ENCODE measurements around the gene STK11.

STK11 gene

DNA sequence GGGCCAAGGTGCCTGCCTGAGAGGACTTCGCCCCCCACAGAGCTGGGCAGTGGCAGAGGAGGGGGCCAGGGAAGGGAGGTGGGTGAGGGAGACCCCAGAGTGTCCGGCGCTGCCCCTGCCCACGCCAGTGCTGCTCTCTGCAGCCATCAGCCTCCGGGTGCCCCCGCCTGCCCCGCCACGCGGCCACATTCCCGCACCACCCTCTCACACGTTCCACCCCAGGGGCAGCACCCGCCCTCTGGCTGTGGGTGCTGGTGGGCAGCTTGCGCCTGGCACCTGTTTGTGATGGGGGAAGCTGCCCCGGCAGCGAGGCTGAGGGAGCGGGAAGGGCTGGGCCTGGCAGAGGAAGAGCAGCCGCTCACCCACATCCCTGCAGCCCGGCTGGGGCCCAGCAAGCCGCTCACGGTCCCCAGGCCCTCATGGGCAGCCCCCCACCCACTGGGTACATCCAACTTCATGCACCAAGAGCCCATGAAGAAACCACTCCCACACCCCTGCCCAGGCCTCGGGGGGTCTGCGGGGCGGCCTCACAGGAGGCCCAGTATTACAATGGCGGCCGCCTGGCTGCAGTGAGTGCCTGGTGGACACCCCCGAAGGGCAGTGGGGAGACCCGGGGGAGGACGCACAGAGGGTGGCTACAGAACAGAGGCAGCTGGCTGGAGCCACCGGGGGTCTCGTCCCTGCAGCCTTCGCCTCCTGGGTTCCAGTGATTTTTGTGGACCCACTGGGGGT lies 45.5 kb upstream of the STK11 start:
- TF ChIP-seq CTCF (conservative IDR thresholded peaks at IDR 0.05; ENCODE audit: low read depth, low read length), result no peak
- no peak for DNase-seq (ENCODE audit: low read depth)
- no peak overlapping the region for H3K4me3 ChIP-seq (ENCODE audit: low read length)

DNA sequence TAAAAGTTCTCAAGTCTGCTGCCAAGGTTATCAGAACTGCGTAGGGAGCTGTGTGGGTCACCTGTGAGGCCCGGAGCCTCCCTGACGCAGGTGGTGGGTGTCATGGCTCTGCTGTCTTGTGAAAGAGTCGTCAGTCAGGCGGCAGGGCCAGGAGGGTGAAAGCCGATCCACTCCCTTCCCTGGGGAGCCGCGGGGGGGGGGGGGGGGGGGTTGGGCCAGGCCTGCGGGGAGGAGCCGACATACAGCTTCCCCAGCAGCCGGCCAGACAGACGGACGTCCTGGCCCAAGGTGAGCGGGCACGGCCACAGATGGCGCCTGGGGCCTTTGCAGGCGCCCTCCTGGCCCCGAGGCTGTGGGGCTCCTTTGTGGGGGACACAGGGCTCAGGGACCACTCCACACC lies 43.9 kb upstream of the STK11 start:
- DNase-seq (ENCODE audit: low read depth), result no peak
- H3K4me3 ChIP-seq (ENCODE audit: low read length), result no peak overlapping the region
- TF ChIP-seq CTCF (conservative IDR thresholded peaks at IDR 0.05; ENCODE audit: low read depth, low read length), result no peak

GRCh38 chr19:1162404-1163282 lies 42.9 kb upstream of the STK11 start:
- no peak for DNase-seq (ENCODE audit: low read depth)
- no peak for TF ChIP-seq CTCF (conservative IDR thresholded peaks at IDR 0.05; ENCODE audit: low read depth, low read length)
- H3K4me3 ChIP-seq (ENCODE audit: low read length), result no peak overlapping the region

- TF ChIP-seq CTCF (conservative IDR thresholded peaks at IDR 0.05; ENCODE audit: low read depth, low read length), result no peak
- H3K4me3 ChIP-seq (ENCODE audit: low read length), result no peak overlapping the region
- DNase-seq (ENCODE audit: low read depth), result no peak
Observed at GRCh38 chr19:1163283-1163933, 42.2 kb upstream of the STK11 start.

GRCh38 chr19:1163934-1164683 lies 41.5 kb upstream of the STK11 start:
- DNase-seq (ENCODE audit: low read depth), result no peak
- no peak overlapping the region for H3K4me3 ChIP-seq (ENCODE audit: low read length)
- TF ChIP-seq CTCF (conservative IDR thresholded peaks at IDR 0.05; ENCODE audit: low read depth, low read length), result no peak

DNA sequence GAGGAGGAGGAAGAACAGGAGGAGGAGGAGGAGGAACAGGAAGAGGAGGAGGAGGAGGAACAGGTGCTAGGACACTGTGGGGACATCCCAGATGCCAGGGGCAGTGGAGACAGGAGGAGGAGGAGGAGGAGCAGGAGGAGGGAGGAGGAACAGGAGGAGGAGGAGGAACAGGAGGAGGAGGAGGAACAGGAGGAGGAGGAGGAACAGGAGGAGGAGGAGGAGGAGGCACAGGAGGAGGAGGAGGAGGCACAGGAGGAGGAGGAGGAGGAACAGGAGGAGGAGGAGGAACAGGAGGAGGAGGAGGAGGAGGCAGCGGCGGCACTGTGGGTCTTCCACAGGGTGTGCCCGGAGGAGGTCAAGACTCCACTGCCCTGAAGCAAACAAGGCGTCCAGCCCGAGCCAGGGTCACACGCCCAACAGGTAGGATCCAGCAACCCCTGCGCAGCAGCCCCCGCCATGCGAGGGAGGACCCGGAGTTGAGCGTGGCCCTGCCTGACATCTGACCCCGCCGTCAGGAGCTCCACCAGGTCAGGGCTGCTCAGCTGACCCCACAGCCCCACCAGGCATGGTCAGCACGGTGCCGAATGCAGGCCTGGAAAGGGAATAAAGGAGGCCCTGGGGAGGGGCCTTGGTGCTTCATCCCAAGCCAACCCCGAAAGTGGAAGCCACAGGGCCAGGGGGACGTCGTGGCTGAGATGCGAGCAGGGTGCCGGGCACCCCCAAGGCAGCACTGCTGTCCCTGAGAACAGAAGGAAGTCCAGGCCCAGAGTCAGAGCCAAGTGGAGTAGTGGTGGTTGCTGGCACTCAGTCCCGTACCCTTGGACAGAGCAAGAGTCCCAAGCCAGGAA lies 40.7 kb upstream of the STK11 start:
- no peak overlapping the region for H3K4me3 ChIP-seq (ENCODE audit: low read length)
- DNase-seq (ENCODE audit: low read depth), result no peak
- TF ChIP-seq CTCF (conservative IDR thresholded peaks at IDR 0.05; ENCODE audit: low read depth, low read length), result no peak
